ENCODE data around the gene DNAH2. TPM values are rescaled to one million over a fixed set of nuclear protein-coding genes. Genes with fewer than 3 reads are reported as not detected.

DNAH2 gene
- total and polyA plus RNA-seq, 2 of the 4 experiments (the other 2 are of a cell fraction): under 0.01 to 0.02 TPM

- Histone ChIP-seq H4K8ac (ENCODE audit: low read depth in 2 of 2, low read length in 2 of 2) (peak overlapping the region; percentile 60 to 95), H3K14ac (replicated peaks; ENCODE audit: low read depth, low read length) (peak overlapping the region; percentile 86), H4K5ac (ENCODE audit: low read depth, low read length) (peak overlapping the region; percentile 52)
Observed at GRCh38 chr17:7685533-7686221, 31.9 kb upstream of the DNAH2 start.

More at GRCh38 chr17:7685533-7686221, 31.9 kb upstream of the DNAH2 start:
- Histone ChIP-seq H3K4me3 (ENCODE audit: insufficient read depth, low read depth, low read length) (peak overlapping the region; percentile 60), H3K36me3 (ENCODE audit: control insufficient read depth, insufficient read depth, low read length) (no peaks in the 10 kb centered on the region), H2AK5ac (ENCODE audit: low read depth, low read length) (peak overlapping the region; percentile 94), H3K9me3 (ENCODE audit: control insufficient read depth, insufficient read depth, low read length) (no peaks in the 10 kb centered on the region), H3K4me1 (ENCODE audit: control insufficient read depth, insufficient read depth, low read length) (no peaks in the 10 kb centered on the region), H3K4me2 (ENCODE audit: low read depth, low read length) (peak overlapping the region; percentile 85), H3K9ac (ENCODE audit: low read depth, low read length) (peak overlapping the region; percentile 96), H4K91ac (ENCODE audit: insufficient read depth, low read depth, low read length) (peak overlapping the region; percentile 7), H2BK15ac (ENCODE audit: low read depth, low read length) (0 out of 3 replicates have a peak overlapping the region, but pooled peaks have one; percentile 1), H3K56ac (ENCODE audit: extremely low read depth, insufficient read depth, low read length) (peak overlapping the region; percentile 99), H2BK20ac (ENCODE audit: low read depth, low read length) (no peak overlapping the region), H3K27ac (ENCODE audit: insufficient read depth, low read length) (peak overlapping the region; percentile 96), H3K79me1 (ENCODE audit: low read depth in 1 of 2, low read length in 2 of 2) (peaks cover 15 to 63% of the 10 kb centered on the region in 2 experiments), H3K9me1 (ENCODE audit: insufficient read depth, low read length) (no peaks in the 10 kb centered on the region), H2AFZ (replicated peaks; ENCODE audit: low read length, poor library complexity) (peak overlapping the region; percentile 94), H3K18ac (ENCODE audit: low read depth, low read length) (peak overlapping the region; percentile 22; the same call in 1 of the 2 replicates), H3K23ac (ENCODE audit: low read depth, low read length) (peak overlapping the region; percentile 92), H3K4ac (ENCODE audit: low read depth, low read length) (peak overlapping the region; percentile 90), H2BK5ac (ENCODE audit: low read depth, low read length, poor library complexity, severe bottlenecking) (peak overlapping the region; percentile 95), H2AK9ac (replicated peaks; ENCODE audit: low read depth, low read length, poor library complexity) (peak overlapping the region; percentile 96), H4K20me1 (ENCODE audit: insufficient read depth, low read length) (peaks cover 4% of the 10 kb centered on the region), H2BK120ac (ENCODE audit: low read depth, low read length) (peak overlapping the region; percentile 88; the same call in 1 of the 2 replicates), H3K27me3 (ENCODE audit: control insufficient read depth, insufficient read depth, low read length) (no peaks in the 10 kb centered on the region)
- no peak for TF ChIP-seq BHLHE40 (IDR thresholded peaks at IDR 0.05; ENCODE audit: low read depth, low read length)
- peak; percentile 75; the same call in 1 of the 2 replicates for TF ChIP-seq MXI1 (IDR thresholded peaks at IDR 0.05; ENCODE audit: borderline replicate concordance, low read depth, low read length)
- no TSS peak for BruUV-seq (replicated peaks)
- ChIA-PET POLR2A (ENCODE audit: unreplicated experiment) (interaction anchor here (0.7 to 3.0 kb wide), 4 partner anchors 58 to 136 kb away, joined by 3 to 9 read pairs (median 6); partner anchors contain the start of gene SAT2), CTCF (interaction anchor here (0.6 to 4.1 kb wide), 3 partner anchors 54 to 461 kb away, joined by 3 to 27 read pairs (median 5); partner anchors contain the start of gene SHBG)
- dilution Hi-C loops (cut with HindIII; ENCODE audit: low sequenced_read_pairs, unreplicated experiment) (no loop called here), intact Hi-C loops (cut with micrococcal nuclease) (loop anchor here (2.0 to 5.0 kb wide), 2 partner anchors 71 to 203 kb away; partner anchors contain the start of genes FXR2, POLR2A and SLC35G6), in situ Hi-C loops (cut with MboI; ENCODE audit: low sequenced_read_pairs) (no loop called here)
- ATAC-seq (ENCODE audit: low read depth) (peak; percentile 54), DNase-seq (peak; percentile 92)
- WGBS, 2 experiments (ENCODE audit: extremely low coverage in 2 of 2, insufficient read length in 1 of 2): 0% methylated on average over 13 of the region's 44 CpGs; no CpG with 5 or more reads in 1 of the 2 experiments
